H1 (cell line): Measurements from ENCODE around the gene E2F1.
"Not testable (repeated sequence)": the region's sequence is repeated elsewhere in the genome, so short reads cannot be mapped to it uniquely, and the experiment has no call there.

Experiments
- CHD2 ChIP-seq: IDR thresholded peaks from 2 replicates; pipeline ENCODE4 v1.6.1; 2012; ENCODE audit warnings: low read length, improper control_type of control experiment
- TF ChIP-seq, protein P1 (sequence below): IDR thresholded peaks from 2 replicates; pipeline ENCODE4 v1.6.1; 2011; ENCODE audit warnings: low read length, improper control_type of control experiment

DNA sequence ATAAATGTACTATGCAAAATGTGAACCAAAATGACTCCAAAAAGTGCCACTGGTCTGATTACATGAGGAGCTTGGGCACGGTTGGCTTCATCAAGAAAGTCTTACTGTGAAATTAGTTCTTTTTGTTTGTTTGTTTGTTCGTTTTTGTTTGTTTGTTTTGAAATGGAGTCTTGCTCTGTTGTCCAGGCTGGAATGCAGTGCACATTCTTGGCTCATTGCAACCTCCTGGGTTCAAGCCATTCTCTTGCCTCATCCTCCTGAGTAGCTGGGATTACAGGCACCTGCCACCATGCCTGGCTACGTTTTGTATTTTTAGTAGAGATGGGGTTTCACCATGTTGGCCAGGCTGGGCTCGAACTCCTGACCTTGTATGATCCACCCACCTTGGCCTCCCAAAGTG is 54.3 kb downstream of the E2F1 start:
- TF ChIP-seq, protein P1, sequence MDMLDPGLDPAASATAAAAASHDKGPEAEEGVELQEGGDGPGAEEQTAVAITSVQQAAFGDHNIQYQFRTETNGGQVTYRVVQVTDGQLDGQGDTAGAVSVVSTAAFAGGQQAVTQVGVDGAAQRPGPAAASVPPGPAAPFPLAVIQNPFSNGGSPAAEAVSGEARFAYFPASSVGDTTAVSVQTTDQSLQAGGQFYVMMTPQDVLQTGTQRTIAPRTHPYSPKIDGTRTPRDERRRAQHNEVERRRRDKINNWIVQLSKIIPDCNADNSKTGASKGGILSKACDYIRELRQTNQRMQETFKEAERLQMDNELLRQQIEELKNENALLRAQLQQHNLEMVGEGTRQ = not testable (repeated sequence)
- TF ChIP-seq CHD2 = not testable (repeated sequence)
